Hepatocyte (in vitro differentiated cells): ENCODE results near the gene SURF2. TPM values are rescaled to one million over a fixed set of nuclear protein-coding genes. Genes with fewer than 3 reads are reported as not detected.
A peak's percentile ranks its signal among the peaks of the same experiment; 100 is the strongest.
"Not testable (repeated sequence)": the region's sequence is repeated elsewhere in the genome, so short reads cannot be mapped to it uniquely, and the experiment has no call there.

ENCODE experiments used
- DNase-seq: peaks from one replicate; pipeline ENCODE4 v3.0.0-alpha.2; 2016; ENCODE audit warnings: low spot score
- H2AFZ ChIP-seq: fragments of 200-600 bp; sonication (generic); 2 replicates; pipeline ENCODE4 v1.6.0; 2016; ENCODE audit warnings: antibody characterized with exemption, mild to moderate bottlenecking
- H3K27ac ChIP-seq: fragments of 200-600 bp; sonication (generic); 2 replicates; pipeline ENCODE4 v1.5.1; 2016; ENCODE audit warnings: mild to moderate bottlenecking
- H3K27me3 ChIP-seq: fragments of 200-600 bp; sonication (generic); 2 replicates; pipeline ENCODE4 v1.6.1; 2016
- H3K36me3 ChIP-seq: fragments of 200-600 bp; sonication (generic); replicated peaks from 2 replicates; pipeline ENCODE4 v1.5.1; 2016; ENCODE audit warnings: low read depth; ENCODE audit not compliant: insufficient read depth
- H3K4me1 ChIP-seq: fragments of 200-600 bp; sonication (generic); 2 replicates; pipeline ENCODE4 v1.5.1; 2016; ENCODE audit warnings: mild to moderate bottlenecking, moderate library complexity; ENCODE audit not compliant: insufficient read depth
- H3K4me2 ChIP-seq: fragments of 200-600 bp; sonication (generic); 2 replicates; pipeline ENCODE4 v1.6.0; 2016
- H3K4me3 ChIP-seq: fragments of 200-600 bp; sonication (generic); 2 replicates; pipeline ENCODE4 v1.5.1; 2016; ENCODE audit warnings: mild to moderate bottlenecking
- H3K79me2 ChIP-seq: fragments of 200-600 bp; sonication (generic); 2 replicates; pipeline ENCODE4 v1.6.0; 2017; ENCODE audit warnings: mild to moderate bottlenecking
- H3K9me2 ChIP-seq: fragments of 200-600 bp; sonication (generic); replicated peaks from 2 replicates; pipeline ENCODE4 v1.6.0; 2017; ENCODE audit warnings: mild to moderate bottlenecking; ENCODE audit not compliant: insufficient read depth
- H3K9me3 ChIP-seq: fragments of 200-600 bp; sonication (generic); 2 replicates; pipeline ENCODE4 v1.5.1; 2016; ENCODE audit warnings: low read depth, mild to moderate bottlenecking
- H4K20me1 ChIP-seq: fragments of 200-600 bp; sonication (generic); 2 replicates; pipeline ENCODE4 v1.6.0; 2016; ENCODE audit warnings: mild to moderate bottlenecking; ENCODE audit not compliant: insufficient read depth, poor library complexity, severe bottlenecking
- CTCF ChIP-seq: fragments of 200-600 bp; sonication (generic); IDR thresholded peaks from 2 replicates; pipeline ENCODE4 v1.5.1; 2016; ENCODE audit warnings: antibody characterized with exemption, mild to moderate bottlenecking; ENCODE audit not compliant: poor library complexity
- EZH2 ChIP-seq: fragments of 200-600 bp; sonication (generic); IDR thresholded peaks from 2 replicates; pipeline ENCODE4 v1.6.1; 2016; ENCODE audit warnings: antibody characterized with exemption, mild to moderate bottlenecking, borderline replicate concordance
- EZH2phosphoT487 ChIP-seq: fragments of 200-600 bp; sonication (generic); IDR thresholded peaks from one replicate; pipeline ENCODE4 v1.6.1; 2018; ENCODE audit warnings: antibody characterized with exemption, mild to moderate bottlenecking, low read depth, moderate library complexity; ENCODE audit not compliant: unreplicated experiment, severe bottlenecking
- WGBS: methylation state at CpG from one replicate; pipeline ENCODE4 v1.1.6; 2016; ENCODE audit warnings: low lambda C conversion rate; ENCODE audit errors: missing lambda C conversion rate; 5-methylcytosine and 5-hydroxymethylcytosine counted together
- polyA plus RNA-seq: library from polyadenylated mRNA; unstranded; fragments of >200 nt; fragmentation: Nextera tagmentation; extraction: Ambion mirVana; gene quantifications from 2 replicates; pipeline ENCODE4 v1.2.1, GENCODE V29; 2016
- total RNA-seq: library from RNA; depleted of rRNA; stranded (reverse); fragments of >200 nt; gene quantifications from 2 replicates; pipeline ENCODE4 v1.2.3, GENCODE V29; 2014

Gene SURF2
- total and polyA plus RNA-seq, 2 experiments from 2014 or later, result 13.6 to 22.9 TPM

GRCh38 chr9:133332381-133332730, 24.0 kb upstream of the SURF2 start:
- no peaks in the 10 kb centered on the region for H3K27me3 ChIP-seq
- H3K4me3 ChIP-seq, result no peak overlapping the region
- H4K20me1 ChIP-seq, result no peaks in the 10 kb centered on the region
- no peak for TF ChIP-seq CTCF
- TF ChIP-seq EZH2, result no peak
- no peak for TF ChIP-seq EZH2phosphoT487
- peaks cover 9% of the 10 kb centered on the region for H3K4me1 ChIP-seq
- no peaks in the 10 kb centered on the region for H3K9me3 ChIP-seq
- H3K36me3 ChIP-seq, result no peaks in the 10 kb centered on the region
- H3K4me2 ChIP-seq, result no peak overlapping the region
- DNase-seq, result no peak
- H3K27ac ChIP-seq, result no peak overlapping the region
- peaks cover 28% of the 10 kb centered on the region for H3K79me2 ChIP-seq
- no peak overlapping the region for H2AFZ ChIP-seq
- no peaks in the 10 kb centered on the region for H3K9me2 ChIP-seq
- 94% methylated on average over 20 of the region's 20 CpGs for WGBS

- Histone ChIP-seq H3K27ac (no peak overlapping the region), H4K20me1 (no peaks in the 10 kb centered on the region), H3K79me2 (peaks cover 28% of the 10 kb centered on the region), H3K27me3 (no peaks in the 10 kb centered on the region), H3K36me3 (no peaks in the 10 kb centered on the region), H3K9me3 (no peaks in the 10 kb centered on the region), H3K9me2 (no peaks in the 10 kb centered on the region), H3K4me2 (no peak overlapping the region), H2AFZ (no peak overlapping the region), H3K4me1 (peaks cover 9% of the 10 kb centered on the region), H3K4me3 (no peak overlapping the region)
- DNase-seq, result no peak
- 95% methylated on average over 11 of the region's 11 CpGs for WGBS
- TF ChIP-seq EZH2 (no peak), CTCF (no peak), EZH2phosphoT487 (no peak)
Observed at GRCh38 chr9:133333011-133333410, 23.3 kb upstream of the SURF2 start.

GRCh38 chr9:133333566-133333965, 22.8 kb upstream of the SURF2 start:
- TF ChIP-seq EZH2phosphoT487 (no peak), EZH2 (no peak), CTCF (no peak)
- H3K9me3 ChIP-seq, result no peaks in the 10 kb centered on the region
- WGBS, result 95% methylated on average over 10 of the region's 10 CpGs
- H3K4me1 ChIP-seq, result peaks cover 9% of the 10 kb centered on the region
- peaks cover 28% of the 10 kb centered on the region for H3K79me2 ChIP-seq
- no peak overlapping the region for H3K4me2 ChIP-seq
- H3K36me3 ChIP-seq, result no peaks in the 10 kb centered on the region
- DNase-seq, result no peak
- H4K20me1 ChIP-seq, result no peaks in the 10 kb centered on the region
- H2AFZ ChIP-seq, result no peak overlapping the region
- no peak overlapping the region for H3K4me3 ChIP-seq
- peak overlapping the region; percentile 77 for H3K27ac ChIP-seq
- no peaks in the 10 kb centered on the region for H3K27me3 ChIP-seq
- no peaks in the 10 kb centered on the region for H3K9me2 ChIP-seq

- DNase-seq, result peak; percentile 76
Observed at GRCh38 chr9:133334161-133334560, 22.2 kb upstream of the SURF2 start.

GRCh38 chr9:133334888-133335287, 21.5 kb upstream of the SURF2 start:
- 75% methylated on average over 11 of the region's 11 CpGs for WGBS
- H3K27ac ChIP-seq, result peak overlapping the region; percentile 84
- DNase-seq, result not testable (repeated sequence)

More at GRCh38 chr9:133334161-133334560, 22.2 kb upstream of the SURF2 start:
- H4K20me1 ChIP-seq, result no peaks in the 10 kb centered on the region
- no peaks in the 10 kb centered on the region for H3K9me3 ChIP-seq
- H3K79me2 ChIP-seq, result peaks cover 28% of the 10 kb centered on the region
- peaks cover 9% of the 10 kb centered on the region for H3K4me1 ChIP-seq
- H3K36me3 ChIP-seq, result no peaks in the 10 kb centered on the region
- 96% methylated on average over 6 of the region's 6 CpGs for WGBS
- H3K4me2 ChIP-seq, result peak overlapping the region; percentile 90
- H3K9me2 ChIP-seq, result no peaks in the 10 kb centered on the region
- peak overlapping the region; percentile 84 for H3K27ac ChIP-seq
- TF ChIP-seq EZH2 (no peak), CTCF (no peak), EZH2phosphoT487 (no peak)
- H2AFZ ChIP-seq, result no peak overlapping the region
- no peaks in the 10 kb centered on the region for H3K27me3 ChIP-seq
- no peak overlapping the region for H3K4me3 ChIP-seq

More at GRCh38 chr9:133334888-133335287, 21.5 kb upstream of the SURF2 start:
- not testable (repeated sequence) for H3K27me3 ChIP-seq, H3K9me3 ChIP-seq, H3K4me1 ChIP-seq, H4K20me1 ChIP-seq, H3K36me3 ChIP-seq, H3K9me2 ChIP-seq, H2AFZ ChIP-seq
- peak overlapping the region; percentile 90 for H3K4me2 ChIP-seq
- peaks cover 28% of the 10 kb centered on the region for H3K79me2 ChIP-seq
- peak overlapping the region; percentile 94 for H3K4me3 ChIP-seq
